ENCODE data around the gene PHOX2B.

GRCh38 chr4:41727861-41728572 is 20.5 kb downstream of the PHOX2B start:
- TF ChIP-seq YY1 (IDR thresholded peaks at IDR 0.05; ENCODE audit: insufficient read depth, insufficient read length) (no peak), ZNF274 (IDR thresholded peaks at IDR 0.05; ENCODE audit: low read depth, low read length) (no peak), SUZ12 (IDR thresholded peaks at IDR 0.05; ENCODE audit: extremely low read depth, insufficient read depth, insufficient read length) (no peak)
